ENCODE results near the gene NRAP. TPM values are rescaled to one million over a fixed set of nuclear protein-coding genes. Genes with fewer than 3 reads are reported as not detected.

NRAP gene
- polyA plus RNA-seq, 1 of the 3 experiments (the other 2 are of a cell fraction), result not detected

DNA sequence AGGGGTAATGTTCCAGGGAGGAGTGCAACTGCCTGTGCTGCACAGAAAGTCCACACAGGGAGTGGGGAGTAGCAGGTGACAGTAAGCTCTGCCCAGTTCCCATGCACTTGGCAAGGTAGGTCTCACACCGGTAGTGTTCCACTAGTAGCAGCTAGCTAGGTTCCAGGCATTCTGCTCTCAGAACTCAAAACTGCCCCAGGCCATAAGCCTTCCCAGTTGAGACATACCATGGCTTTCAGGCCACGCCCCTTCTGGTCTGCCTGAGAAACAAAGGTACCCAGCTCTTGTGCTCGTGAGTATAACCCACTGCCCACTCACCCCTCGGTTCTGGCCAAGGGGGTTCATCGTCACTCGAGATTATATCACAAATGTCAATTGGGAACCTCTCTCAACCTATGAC, 28.4 kb upstream of the NRAP start:
- POLR2A ChIA-PET, result no interaction called here

GRCh38 chr10:113691381-113691780, 27.5 kb upstream of the NRAP start:
- H3K27me3 ChIP-seq (ENCODE audit: insufficient read depth), result no peaks in the 10 kb centered on the region
- no peaks in the 10 kb centered on the region for H3K9me2 ChIP-seq
- no peak overlapping the region for H3K9ac ChIP-seq
- no peaks in the 10 kb centered on the region for H3K4me1 ChIP-seq (ENCODE audit: control insufficient read depth in 1 of 2, insufficient read depth in 2 of 2, low read depth in 1 of 2, low read length in 1 of 2)
- peaks cover 49% of the 10 kb centered on the region for H3K79me2 ChIP-seq (ENCODE audit: insufficient read depth)
- H3K4me3 ChIP-seq (ENCODE audit: low read depth in 2 of 2, low read length in 1 of 2), result no peak overlapping the region
- TF ChIP-seq JUND (IDR thresholded peaks at IDR 0.05) (no peak), RFX5 (IDR thresholded peaks at IDR 0.05; ENCODE audit: low read length) (no peak), GABPA (IDR thresholded peaks at IDR 0.05; ENCODE audit: low read depth) (no peak), TEAD4 (IDR thresholded peaks at IDR 0.05; ENCODE audit: borderline replicate concordance, insufficient read depth) (no peak)
- no peaks in the 10 kb centered on the region for H3F3A ChIP-seq (replicated peaks; ENCODE audit: insufficient read depth)
- WGBS (ENCODE audit: low lambda C conversion rate), result 95% methylated on average over 2 of the region's 2 CpGs
- H3K27ac ChIP-seq (ENCODE audit: low read depth in 2 of 2, low read length in 1 of 2), result no peak overlapping the region
- CTCF ChIA-PET, result interaction anchor here (1.2 to 1.4 kb wide), 2 partner anchors 12 to 13 kb away, joined by 4 read pairs; no protein-coding TSS in a partner anchor
- peaks cover 14% of the 10 kb centered on the region; the same call in 1 of the 2 replicates for H3K9me3 ChIP-seq
- no peak overlapping the region for H2AFZ ChIP-seq (ENCODE audit: low read depth)
- H3K36me3 ChIP-seq (replicated peaks in 1 of 2; ENCODE audit: control insufficient read depth in 1 of 2, insufficient read depth in 2 of 2, low read length in 1 of 2), result peaks cover 4 to 14% of the 10 kb centered on the region in 2 experiments
- H3K4me2 ChIP-seq, result no peak overlapping the region
- no peaks in the 10 kb centered on the region for H4K20me1 ChIP-seq (ENCODE audit: insufficient read depth)
- POLR2A ChIA-PET, result no interaction called here
- DNase-seq, result no peak

More for the DNA sequence above, 28.4 kb upstream of the NRAP start:
- Histone ChIP-seq H3K4me1 (ENCODE audit: control insufficient read depth in 1 of 2, insufficient read depth in 2 of 2, low read depth in 1 of 2, low read length in 1 of 2) (no peaks in the 10 kb centered on the region), H3K4me2 (no peak overlapping the region), H3K9me2 (no peaks in the 10 kb centered on the region), H4K20me1 (ENCODE audit: insufficient read depth) (no peaks in the 10 kb centered on the region), H3K9ac (no peak overlapping the region), H3K27me3 (ENCODE audit: insufficient read depth) (no peaks in the 10 kb centered on the region), H3K79me2 (ENCODE audit: insufficient read depth) (peaks cover 40% of the 10 kb centered on the region), H3K27ac (ENCODE audit: low read depth in 2 of 2, low read length in 1 of 2) (no peak overlapping the region), H3K9me3 (peaks cover 7% of the 10 kb centered on the region; the same call in 1 of the 2 replicates), H3K4me3 (ENCODE audit: low read depth in 2 of 2, low read length in 1 of 2) (no peak overlapping the region; a peak in 1 of 4 replicates), H3K36me3 (replicated peaks in 1 of 2; ENCODE audit: control insufficient read depth in 1 of 2, insufficient read depth in 2 of 2, low read length in 1 of 2) (peaks cover 5 to 10% of the 10 kb centered on the region in 2 experiments), H2AFZ (ENCODE audit: low read depth) (no peak overlapping the region), H3F3A (replicated peaks; ENCODE audit: insufficient read depth) (no peaks in the 10 kb centered on the region)
- DNase-seq, result no peak
- CTCF ChIA-PET, result interaction anchor here (1.4 kb wide), 1 partner anchor 12 kb away, joined by 4 read pairs; no protein-coding TSS in a partner anchor
- TF ChIP-seq, protein P1, sequence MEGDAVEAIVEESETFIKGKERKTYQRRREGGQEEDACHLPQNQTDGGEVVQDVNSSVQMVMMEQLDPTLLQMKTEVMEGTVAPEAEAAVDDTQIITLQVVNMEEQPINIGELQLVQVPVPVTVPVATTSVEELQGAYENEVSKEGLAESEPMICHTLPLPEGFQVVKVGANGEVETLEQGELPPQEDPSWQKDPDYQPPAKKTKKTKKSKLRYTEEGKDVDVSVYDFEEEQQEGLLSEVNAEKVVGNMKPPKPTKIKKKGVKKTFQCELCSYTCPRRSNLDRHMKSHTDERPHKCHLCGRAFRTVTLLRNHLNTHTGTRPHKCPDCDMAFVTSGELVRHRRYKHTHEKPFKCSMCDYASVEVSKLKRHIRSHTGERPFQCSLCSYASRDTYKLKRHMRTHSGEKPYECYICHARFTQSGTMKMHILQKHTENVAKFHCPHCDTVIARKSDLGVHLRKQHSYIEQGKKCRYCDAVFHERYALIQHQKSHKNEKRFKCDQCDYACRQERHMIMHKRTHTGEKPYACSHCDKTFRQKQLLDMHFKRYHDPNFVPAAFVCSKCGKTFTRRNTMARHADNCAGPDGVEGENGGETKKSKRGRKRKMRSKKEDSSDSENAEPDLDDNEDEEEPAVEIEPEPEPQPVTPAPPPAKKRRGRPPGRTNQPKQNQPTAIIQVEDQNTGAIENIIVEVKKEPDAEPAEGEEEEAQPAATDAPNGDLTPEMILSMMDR (IDR thresholded peaks at IDR 0.05), result no peak
- TF ChIP-seq SMC3 (IDR thresholded peaks at IDR 0.05; ENCODE audit: low read depth, low read length), result no peak
- no peak for TF ChIP-seq MXI1 (IDR thresholded peaks at IDR 0.05; ENCODE audit: low read depth, low read length)
- TF ChIP-seq EP300 (IDR thresholded peaks at IDR 0.05; ENCODE audit: borderline replicate concordance in 1 of 2, low read depth in 1 of 2, low read length in 1 of 2), result no peak
- no peak for TF ChIP-seq NRF1 (IDR thresholded peaks at IDR 0.05; ENCODE audit: low read depth, low read length)
- TF ChIP-seq YY1 (IDR thresholded peaks at IDR 0.05; ENCODE audit: low read depth), result no peak
- 80% methylated on average over 2 of the region's 6 CpGs for WGBS (ENCODE audit: low lambda C conversion rate)

DNA sequence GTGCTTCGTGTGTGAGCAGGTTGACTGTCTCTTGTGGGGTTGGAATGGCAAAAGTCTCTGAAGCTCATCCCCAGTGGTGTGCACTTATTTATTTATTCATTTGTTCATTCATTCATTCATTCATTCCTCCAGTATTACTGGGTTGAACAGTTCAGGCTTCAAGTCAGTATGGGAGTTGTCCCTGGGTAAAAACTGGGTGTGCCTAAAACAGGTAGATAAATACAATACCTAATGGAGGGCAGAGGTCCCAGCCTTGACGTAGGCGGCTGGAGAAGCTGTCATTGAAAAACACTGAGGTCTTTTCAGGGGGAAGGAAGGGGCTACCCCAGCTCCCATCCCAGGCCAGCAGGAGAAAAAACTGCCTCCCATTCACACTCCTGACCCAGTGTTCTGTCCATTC, 26.9 kb upstream of the NRAP start:
- Histone ChIP-seq H3K4me1 (ENCODE audit: control insufficient read depth in 1 of 2, insufficient read depth in 2 of 2, low read depth in 1 of 2, low read length in 1 of 2) (no peaks in the 10 kb centered on the region), H3K36me3 (replicated peaks in 1 of 2; ENCODE audit: control insufficient read depth in 1 of 2, insufficient read depth in 2 of 2, low read length in 1 of 2) (peaks cover 4 to 14% of the 10 kb centered on the region in 2 experiments), H3K4me2 (no peak overlapping the region), H3K79me2 (ENCODE audit: insufficient read depth) (peaks cover 54% of the 10 kb centered on the region), H3K27ac (ENCODE audit: low read depth in 2 of 2, low read length in 1 of 2) (no peak overlapping the region), H3K27me3 (ENCODE audit: insufficient read depth) (no peaks in the 10 kb centered on the region), H4K20me1 (ENCODE audit: insufficient read depth) (no peaks in the 10 kb centered on the region), H3K9me2 (no peaks in the 10 kb centered on the region), H3K9me3 (peaks cover 14% of the 10 kb centered on the region; the same call in 1 of the 2 replicates), H3F3A (replicated peaks; ENCODE audit: insufficient read depth) (no peaks in the 10 kb centered on the region), H2AFZ (ENCODE audit: low read depth) (no peak overlapping the region), H3K9ac (no peak overlapping the region), H3K4me3 (ENCODE audit: low read depth in 2 of 2, low read length in 1 of 2) (no peak overlapping the region)
- no peak for DNase-seq
- 63% methylated on average over 3 of the region's 3 CpGs for WGBS (ENCODE audit: low lambda C conversion rate)
- CTCF ChIA-PET, result interaction anchor here (1.1 to 1.4 kb wide), 4 partner anchors 12 to 14 kb away, joined by 3 to 4 read pairs (median 4); no protein-coding TSS in a partner anchor
- TF ChIP-seq ELF1 (IDR thresholded peaks at IDR 0.05) (no peak), GABPA (IDR thresholded peaks at IDR 0.05; ENCODE audit: low read depth) (no peak), JUND (IDR thresholded peaks at IDR 0.05) (no peak), ZBTB33 (IDR thresholded peaks at IDR 0.05; ENCODE audit: borderline replicate concordance, low read depth) (no peak), GATA2 (CRISPR knock-in tag; IDR thresholded peaks at IDR 0.05) (no peak)
- TF ChIP-seq, protein P2, sequence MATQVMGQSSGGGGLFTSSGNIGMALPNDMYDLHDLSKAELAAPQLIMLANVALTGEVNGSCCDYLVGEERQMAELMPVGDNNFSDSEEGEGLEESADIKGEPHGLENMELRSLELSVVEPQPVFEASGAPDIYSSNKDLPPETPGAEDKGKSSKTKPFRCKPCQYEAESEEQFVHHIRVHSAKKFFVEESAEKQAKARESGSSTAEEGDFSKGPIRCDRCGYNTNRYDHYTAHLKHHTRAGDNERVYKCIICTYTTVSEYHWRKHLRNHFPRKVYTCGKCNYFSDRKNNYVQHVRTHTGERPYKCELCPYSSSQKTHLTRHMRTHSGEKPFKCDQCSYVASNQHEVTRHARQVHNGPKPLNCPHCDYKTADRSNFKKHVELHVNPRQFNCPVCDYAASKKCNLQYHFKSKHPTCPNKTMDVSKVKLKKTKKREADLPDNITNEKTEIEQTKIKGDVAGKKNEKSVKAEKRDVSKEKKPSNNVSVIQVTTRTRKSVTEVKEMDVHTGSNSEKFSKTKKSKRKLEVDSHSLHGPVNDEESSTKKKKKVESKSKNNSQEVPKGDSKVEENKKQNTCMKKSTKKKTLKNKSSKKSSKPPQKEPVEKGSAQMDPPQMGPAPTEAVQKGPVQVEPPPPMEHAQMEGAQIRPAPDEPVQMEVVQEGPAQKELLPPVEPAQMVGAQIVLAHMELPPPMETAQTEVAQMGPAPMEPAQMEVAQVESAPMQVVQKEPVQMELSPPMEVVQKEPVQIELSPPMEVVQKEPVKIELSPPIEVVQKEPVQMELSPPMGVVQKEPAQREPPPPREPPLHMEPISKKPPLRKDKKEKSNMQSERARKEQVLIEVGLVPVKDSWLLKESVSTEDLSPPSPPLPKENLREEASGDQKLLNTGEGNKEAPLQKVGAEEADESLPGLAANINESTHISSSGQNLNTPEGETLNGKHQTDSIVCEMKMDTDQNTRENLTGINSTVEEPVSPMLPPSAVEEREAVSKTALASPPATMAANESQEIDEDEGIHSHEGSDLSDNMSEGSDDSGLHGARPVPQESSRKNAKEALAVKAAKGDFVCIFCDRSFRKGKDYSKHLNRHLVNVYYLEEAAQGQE (IDR thresholded peaks at IDR 0.05; ENCODE audit: low read depth, low read length), result no peak
- POLR2A ChIA-PET, result no interaction called here
